MM.1S (cell line): ENCODE data around the gene P2RX6.

Experiments
- EZH2phosphoT487 ChIP-seq: fragments of 300-600 bp; sonication (generic); IDR thresholded peaks from 2 replicates; pipeline ENCODE4 v1.6.1; 2018; ENCODE audit warnings: antibody characterized with exemption, low read length
- TF ChIP-seq, protein P1 (sequence below): fragments of 300-600 bp; sonication (generic); IDR thresholded peaks from 2 replicates; pipeline ENCODE4 v1.5.1; 2016; ENCODE audit warnings: antibody characterized with exemption, low read length, mixed read lengths

DNA sequence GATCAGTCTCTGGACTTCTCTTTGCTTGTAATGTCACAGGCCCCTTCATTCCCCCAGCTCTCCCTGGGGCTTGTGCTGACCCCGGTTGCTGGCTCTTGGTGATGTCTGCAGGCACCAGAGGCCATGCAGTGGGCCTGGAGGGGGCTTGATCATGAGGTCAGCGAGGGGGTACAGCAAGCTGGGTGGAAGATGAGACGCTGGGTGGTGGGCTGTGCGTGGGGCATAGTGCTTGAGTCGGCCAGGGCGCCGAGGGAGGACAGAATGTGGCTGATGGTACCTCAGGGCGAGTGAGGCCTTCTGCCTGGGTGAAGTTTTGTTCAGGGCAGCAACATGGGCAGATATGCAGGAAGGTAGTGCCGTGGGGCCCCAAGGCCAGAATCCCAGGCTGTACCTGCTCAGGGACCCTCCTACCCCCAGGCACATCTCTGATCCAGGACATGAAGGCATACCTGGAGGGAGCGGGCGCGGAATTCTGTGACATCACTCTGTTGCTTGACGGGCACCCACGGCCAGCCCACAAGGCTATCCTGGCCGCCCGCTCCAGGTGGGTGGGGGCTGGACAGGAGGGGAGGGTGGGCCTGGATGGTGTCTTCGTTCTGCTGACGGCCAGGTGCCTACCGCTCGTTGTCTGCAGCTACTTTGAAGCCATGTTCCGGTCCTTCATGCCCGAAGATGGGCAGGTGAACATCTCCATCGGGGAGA lies 19.5 kb upstream of the P2RX6 start:
- TF ChIP-seq, protein P1, sequence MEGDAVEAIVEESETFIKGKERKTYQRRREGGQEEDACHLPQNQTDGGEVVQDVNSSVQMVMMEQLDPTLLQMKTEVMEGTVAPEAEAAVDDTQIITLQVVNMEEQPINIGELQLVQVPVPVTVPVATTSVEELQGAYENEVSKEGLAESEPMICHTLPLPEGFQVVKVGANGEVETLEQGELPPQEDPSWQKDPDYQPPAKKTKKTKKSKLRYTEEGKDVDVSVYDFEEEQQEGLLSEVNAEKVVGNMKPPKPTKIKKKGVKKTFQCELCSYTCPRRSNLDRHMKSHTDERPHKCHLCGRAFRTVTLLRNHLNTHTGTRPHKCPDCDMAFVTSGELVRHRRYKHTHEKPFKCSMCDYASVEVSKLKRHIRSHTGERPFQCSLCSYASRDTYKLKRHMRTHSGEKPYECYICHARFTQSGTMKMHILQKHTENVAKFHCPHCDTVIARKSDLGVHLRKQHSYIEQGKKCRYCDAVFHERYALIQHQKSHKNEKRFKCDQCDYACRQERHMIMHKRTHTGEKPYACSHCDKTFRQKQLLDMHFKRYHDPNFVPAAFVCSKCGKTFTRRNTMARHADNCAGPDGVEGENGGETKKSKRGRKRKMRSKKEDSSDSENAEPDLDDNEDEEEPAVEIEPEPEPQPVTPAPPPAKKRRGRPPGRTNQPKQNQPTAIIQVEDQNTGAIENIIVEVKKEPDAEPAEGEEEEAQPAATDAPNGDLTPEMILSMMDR, result no peak
- no peak for TF ChIP-seq EZH2phosphoT487
